HG03025 (cell line): ENCODE measurements around the gene C9orf43.

Experiments
- ATAC-seq: cut with Tn5 transposase; IDR thresholded peaks from one replicate; pipeline ENCODE4 v1.9.1; 2021; ENCODE audit warnings: mild to moderate bottlenecking, moderate library complexity; ENCODE audit not compliant: unreplicated experiment, low FRiP score

C9orf43 gene

GRCh38 chr9:113464286-113464660 is 53.7 kb downstream of the C9orf43 start:
- ATAC-seq, result no peak

- ATAC-seq, result no peak
These were observed 55.1 kb downstream of the C9orf43 start for GRCh38 chr9:113465599-113466140.

- no peak for ATAC-seq
These were observed 56.6 kb downstream of the C9orf43 start for GRCh38 chr9:113467183-113467582.

- no peak for ATAC-seq
These were observed 58.3 kb downstream of the C9orf43 start for GRCh38 chr9:113468716-113469448.

- ATAC-seq, result no peak
These were observed 60.6 kb downstream of the C9orf43 start for GRCh38 chr9:113471143-113471542.

- no peak for ATAC-seq
These were observed 61.0 kb downstream of the C9orf43 start for GRCh38 chr9:113471566-113471965.

- ATAC-seq, result no peak
These were observed 61.7 kb downstream of the C9orf43 start for GRCh38 chr9:113472199-113472598.

GRCh38 chr9:113474360-113475028 is 63.9 kb downstream of the C9orf43 start:
- no peak for ATAC-seq

- ATAC-seq, result no peak
These were observed 64.5 kb downstream of the C9orf43 start for GRCh38 chr9:113475031-113475430.

GRCh38 chr9:113475992-113476391 is 65.4 kb downstream of the C9orf43 start:
- ATAC-seq, result no peak

GRCh38 chr9:113476511-113476916 is 66.0 kb downstream of the C9orf43 start:
- no peak for ATAC-seq

GRCh38 chr9:113477058-113477457 is 66.5 kb downstream of the C9orf43 start:
- ATAC-seq, result no peak

GRCh38 chr9:113477661-113478060 is 67.1 kb downstream of the C9orf43 start:
- ATAC-seq, result no peak

- ATAC-seq, result no peak
These were observed 68.7 kb downstream of the C9orf43 start for GRCh38 chr9:113479174-113479621.
